GM18508 (cell line): ENCODE results near the gene RABGAP1L.
"Not testable (repeated sequence)": the region's sequence is repeated elsewhere in the genome, so short reads cannot be mapped to it uniquely, and the experiment has no call there.

ENCODE experiments used
- ATAC-seq: cut with Tn5 transposase; IDR thresholded peaks from one replicate; pipeline ENCODE4 v1.9.1; 2021; ENCODE audit warnings: moderate number of reproducible peaks; ENCODE audit not compliant: insufficient read depth, unreplicated experiment

Gene RABGAP1L

GRCh38 chr1:174892016-174892415, 732.7 kb downstream of the RABGAP1L start:
- ATAC-seq, result no peak

- no peak for ATAC-seq
Measured at GRCh38 chr1:174894117-174894762, 734.9 kb downstream of the RABGAP1L start.

GRCh38 chr1:174895610-174896009, 736.3 kb downstream of the RABGAP1L start:
- ATAC-seq, result not testable (repeated sequence)

- ATAC-seq, result no peak
Measured at GRCh38 chr1:174898102-174898797, 738.9 kb downstream of the RABGAP1L start.

GRCh38 chr1:174900317-174900716, 741.0 kb downstream of the RABGAP1L start:
- no peak for ATAC-seq

GRCh38 chr1:174902531-174903099, 743.3 kb downstream of the RABGAP1L start:
- no peak for ATAC-seq

GRCh38 chr1:174911606-174912005, 752.3 kb downstream of the RABGAP1L start:
- no peak for ATAC-seq

GRCh38 chr1:174912264-174912663, 752.9 kb downstream of the RABGAP1L start:
- ATAC-seq, result no peak

- ATAC-seq, result no peak
Measured at GRCh38 chr1:174913225-174913903, 754.0 kb downstream of the RABGAP1L start.

GRCh38 chr1:174914991-174915390, 755.7 kb downstream of the RABGAP1L start:
- ATAC-seq, result no peak

- ATAC-seq, result no peak
Measured at GRCh38 chr1:174916846-174917245, 757.5 kb downstream of the RABGAP1L start.

GRCh38 chr1:174920093-174920492, 760.8 kb downstream of the RABGAP1L start:
- no peak for ATAC-seq

GRCh38 chr1:174922121-174922520, 762.8 kb downstream of the RABGAP1L start:
- no peak for ATAC-seq

GRCh38 chr1:174923820-174924219, 764.5 kb downstream of the RABGAP1L start:
- no peak for ATAC-seq

- no peak for ATAC-seq
Measured at GRCh38 chr1:174928541-174928940, 769.2 kb downstream of the RABGAP1L start.

- ATAC-seq, result no peak
Measured at GRCh38 chr1:174931214-174931613, 771.9 kb downstream of the RABGAP1L start.

GRCh38 chr1:174932587-174932986, 773.3 kb downstream of the RABGAP1L start:
- no peak for ATAC-seq

- no peak for ATAC-seq
Measured at GRCh38 chr1:174935961-174936727, 776.8 kb downstream of the RABGAP1L start.

- no peak for ATAC-seq
Measured at GRCh38 chr1:174938281-174939007, 779.1 kb downstream of the RABGAP1L start.
